Measurements from ENCODE around the gene ADCY9.
"Not testable (repeated sequence)": the region's sequence is repeated elsewhere in the genome, so short reads cannot be mapped to it uniquely, and the experiment has no call there.

ADCY9 gene

DNA sequence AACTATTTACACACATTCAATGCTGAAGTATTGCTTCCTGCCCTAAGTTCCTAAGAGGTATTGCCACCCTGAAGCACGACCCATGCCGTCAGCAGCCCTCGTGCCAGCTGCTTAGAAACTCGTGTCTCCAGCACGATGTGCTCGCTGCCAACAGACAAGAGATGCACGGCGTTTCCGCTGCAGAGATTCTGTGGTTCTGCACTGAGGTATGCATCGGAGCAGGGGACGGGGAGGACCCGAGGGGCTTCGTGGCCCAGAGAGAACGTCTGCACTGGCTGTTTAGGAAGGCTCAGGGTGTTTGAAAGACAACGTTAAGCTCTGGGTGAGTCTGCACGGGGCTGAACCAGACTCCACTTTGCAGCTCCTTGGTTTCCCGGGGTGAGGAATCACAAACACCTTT is 153.0 kb downstream of the ADCY9 start:
- peak in 3 of 10 donors; percentile 62 to 78 (median 68) for DNase-seq
- intact Hi-C loops (cut with DNase I), result no loop called here

DNA sequence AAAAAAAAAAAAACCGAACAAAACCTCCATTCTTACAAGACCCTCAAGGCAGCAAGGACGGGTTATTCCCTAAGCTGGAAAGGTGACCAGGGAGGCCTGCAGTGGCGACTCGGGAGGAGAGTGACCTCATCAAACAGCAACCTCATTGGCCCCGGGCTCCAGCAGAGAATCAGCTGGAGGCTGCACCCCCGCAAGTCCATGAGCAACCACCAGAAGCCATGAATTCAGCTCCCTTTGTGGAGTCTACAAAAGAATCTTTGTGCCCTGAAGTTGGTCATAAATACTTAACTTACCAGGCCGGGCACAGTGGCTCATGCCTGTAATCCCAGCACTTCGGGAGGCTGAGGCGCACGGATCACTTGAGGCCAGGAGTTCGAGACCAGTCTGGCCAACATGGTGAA is 154.8 kb downstream of the ADCY9 start:
- intact Hi-C loops (cut with DNase I), result no loop called here
- peak in 6 of 10 donors; percentile 22 to 88 (median 63) for DNase-seq

DNA sequence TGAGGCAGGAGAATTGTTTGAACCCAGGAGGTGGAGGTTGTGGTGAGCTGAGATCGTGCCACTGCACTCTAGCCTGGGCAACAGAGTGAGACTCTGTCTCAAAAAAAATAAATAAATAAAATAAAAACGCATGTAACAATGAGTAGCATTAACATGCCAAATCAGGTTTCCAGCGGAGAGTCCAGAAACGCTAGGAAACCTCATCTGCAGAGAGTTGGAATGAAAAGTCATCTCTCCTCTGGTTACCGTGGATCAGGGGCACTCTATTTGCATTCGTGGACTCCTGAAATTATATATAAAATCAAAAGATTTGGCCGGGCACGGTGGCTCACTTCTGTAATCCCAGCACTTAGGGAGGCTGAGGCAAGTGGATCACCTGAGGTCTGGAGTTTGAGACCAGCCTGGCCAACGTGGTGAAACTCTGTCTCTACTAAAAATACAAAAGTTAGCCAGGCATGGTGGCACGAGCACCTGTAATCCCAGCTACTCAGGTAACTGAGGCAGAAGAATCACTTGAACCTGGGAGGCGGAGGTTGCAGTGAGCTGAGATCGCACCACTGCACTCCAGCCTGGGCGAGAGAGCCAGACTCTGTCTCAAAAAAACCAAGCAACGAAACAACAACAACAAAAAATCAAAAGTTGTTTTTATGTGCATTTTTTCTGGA is 156.2 kb downstream of the ADCY9 start:
- intact Hi-C loops (cut with DNase I), result not testable (repeated sequence)
- DNase-seq, result peak in 3 of 10 donors; percentile 14 to 55 (median 16)

DNA sequence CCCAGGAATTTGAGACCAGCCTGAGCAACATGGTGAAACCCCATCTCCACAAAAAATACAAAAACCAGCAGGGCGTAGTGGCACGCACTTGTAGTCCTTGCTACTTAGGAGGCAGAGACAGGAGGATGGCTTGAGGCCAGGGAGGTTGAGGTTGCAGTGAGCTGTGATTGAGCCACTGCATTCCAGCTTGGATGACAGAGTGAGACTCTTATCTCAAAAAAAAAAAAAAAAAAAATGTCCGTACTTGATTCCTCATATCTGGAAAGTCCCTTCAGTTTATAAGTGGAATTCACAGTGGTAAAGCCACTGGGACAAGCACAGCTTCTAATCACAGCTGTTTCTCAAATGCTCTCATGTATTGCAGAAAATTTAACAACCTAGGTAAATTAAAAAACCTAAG is 157.1 kb downstream of the ADCY9 start:
- DNase-seq, result peak in 3 of 10 donors; percentile 7 to 54 (median 35)
- intact Hi-C loops (cut with DNase I), result no loop called here

DNA sequence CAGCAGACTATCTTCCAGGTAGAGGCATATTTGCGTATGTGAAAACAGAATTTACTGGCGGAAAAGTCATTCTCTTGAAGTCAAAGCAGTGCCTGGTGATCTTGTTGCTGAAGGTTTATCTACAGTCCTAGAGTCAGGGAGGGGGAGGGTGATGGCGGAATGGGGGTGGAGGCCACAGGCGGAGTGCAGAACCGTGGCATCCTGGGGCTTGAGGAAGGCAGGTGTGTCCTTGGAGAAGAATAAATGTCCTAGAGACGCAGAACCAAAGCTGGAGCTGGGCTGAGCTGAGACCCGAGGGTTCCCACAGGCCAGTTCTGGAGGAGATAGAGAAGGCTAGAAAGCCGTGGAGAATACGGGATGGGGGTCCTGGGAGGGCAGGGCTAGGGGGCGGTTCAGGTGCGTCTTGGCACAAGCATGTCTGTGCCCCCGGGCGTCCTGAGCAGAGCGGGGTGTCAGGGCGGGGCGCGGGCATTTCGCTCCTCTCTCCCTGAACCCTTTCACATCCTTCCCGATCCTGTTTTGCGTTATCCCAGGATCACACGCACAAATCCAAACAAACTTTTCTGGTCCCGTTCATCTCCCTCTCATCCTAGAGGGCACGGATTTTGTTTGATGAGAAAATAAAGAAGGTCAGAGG is 158.8 kb downstream of the ADCY9 start:
- intact Hi-C loops (cut with DNase I), result no loop called here
- peak in 3 of 10 donors; percentile 30 to 48 (median 45) for DNase-seq

DNA sequence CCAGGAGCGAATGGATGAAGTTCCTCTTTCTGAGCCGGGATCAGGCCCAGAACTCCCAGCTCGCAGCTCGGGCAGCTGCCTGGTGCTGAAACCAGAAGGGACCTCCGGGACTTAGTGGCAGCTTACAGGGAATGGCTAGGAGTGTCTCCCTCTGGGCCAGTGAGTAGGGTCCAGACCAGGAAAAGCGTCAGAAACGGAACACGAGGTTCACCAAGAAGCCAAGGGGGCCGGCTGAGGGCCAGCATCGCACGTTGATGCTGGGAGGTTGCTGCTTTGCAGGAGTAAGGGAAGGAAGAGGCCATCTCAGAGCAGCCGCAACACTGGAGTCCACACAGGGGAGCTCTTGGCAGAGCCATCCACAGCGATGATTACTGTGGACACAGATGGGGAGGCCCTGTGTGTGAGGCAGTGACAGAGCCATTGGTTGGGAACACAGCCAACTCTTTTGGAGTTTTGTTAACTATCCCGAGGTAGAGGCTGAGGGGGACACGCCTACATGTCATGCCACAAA is 161.8 kb downstream of the ADCY9 start:
- intact Hi-C loops (cut with DNase I), result no loop called here
- DNase-seq, result peak in 3 of 10 donors; percentile 19 to 41 (median 38)

DNA sequence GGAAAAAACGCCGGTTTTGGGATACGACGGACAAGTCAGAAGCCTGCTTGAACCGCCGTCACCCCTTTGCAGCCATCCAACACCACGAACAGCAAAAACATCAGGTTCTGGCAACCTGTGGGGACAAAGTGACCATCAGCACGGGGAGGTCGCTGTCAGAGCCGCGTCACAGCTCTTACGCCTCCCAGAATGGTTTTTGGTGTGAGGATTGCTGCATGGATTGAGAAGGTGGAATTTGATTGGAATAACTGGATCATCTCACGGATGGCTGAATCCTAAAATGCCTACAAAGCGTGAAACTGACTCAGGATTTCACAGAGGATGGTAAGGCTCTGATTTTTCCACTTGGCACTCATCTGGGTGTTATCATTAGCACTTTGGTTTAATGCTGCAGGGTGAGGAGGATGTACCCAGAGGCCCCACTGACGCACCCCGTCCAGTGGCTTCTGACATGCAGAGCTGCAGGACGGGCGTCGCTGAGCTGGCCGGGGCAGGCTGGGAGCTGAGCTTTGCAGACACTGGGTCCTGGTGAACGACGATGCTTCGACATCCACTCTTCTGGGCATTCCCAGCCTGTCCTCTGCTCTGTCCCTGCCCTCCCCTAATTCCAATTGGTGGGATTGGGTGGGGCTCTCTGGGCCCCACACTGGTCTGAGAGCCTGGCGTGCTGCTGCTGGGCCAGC is 162.4 kb downstream of the ADCY9 start:
- intact Hi-C loops (cut with DNase I), result no loop called here
- peak in 3 of 10 donors; percentile 47 to 72 (median 72) for DNase-seq

DNA sequence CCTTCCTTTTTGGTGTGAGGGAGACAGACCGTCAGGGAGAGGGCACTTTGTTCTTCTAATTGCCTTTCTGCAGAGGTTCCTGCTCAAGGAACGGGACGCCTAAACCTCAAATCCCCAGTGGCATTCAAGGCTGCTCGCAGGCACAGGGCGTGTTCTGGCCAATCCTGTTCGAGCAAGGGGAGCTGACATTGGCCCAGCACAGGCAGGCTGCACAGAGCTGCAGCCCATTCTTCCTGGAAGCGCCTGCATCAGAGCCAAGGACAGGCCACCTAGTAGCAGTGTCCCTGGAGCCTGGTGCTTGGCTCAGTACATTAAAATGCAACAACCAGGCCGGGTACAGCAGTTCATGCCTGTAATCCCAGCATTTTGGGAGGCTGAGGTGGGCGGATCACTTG is 163.5 kb downstream of the ADCY9 start:
- intact Hi-C loops (cut with DNase I), result no loop called here
- peak in 3 of 10 donors; percentile 54 to 87 (median 80) for DNase-seq

DNA sequence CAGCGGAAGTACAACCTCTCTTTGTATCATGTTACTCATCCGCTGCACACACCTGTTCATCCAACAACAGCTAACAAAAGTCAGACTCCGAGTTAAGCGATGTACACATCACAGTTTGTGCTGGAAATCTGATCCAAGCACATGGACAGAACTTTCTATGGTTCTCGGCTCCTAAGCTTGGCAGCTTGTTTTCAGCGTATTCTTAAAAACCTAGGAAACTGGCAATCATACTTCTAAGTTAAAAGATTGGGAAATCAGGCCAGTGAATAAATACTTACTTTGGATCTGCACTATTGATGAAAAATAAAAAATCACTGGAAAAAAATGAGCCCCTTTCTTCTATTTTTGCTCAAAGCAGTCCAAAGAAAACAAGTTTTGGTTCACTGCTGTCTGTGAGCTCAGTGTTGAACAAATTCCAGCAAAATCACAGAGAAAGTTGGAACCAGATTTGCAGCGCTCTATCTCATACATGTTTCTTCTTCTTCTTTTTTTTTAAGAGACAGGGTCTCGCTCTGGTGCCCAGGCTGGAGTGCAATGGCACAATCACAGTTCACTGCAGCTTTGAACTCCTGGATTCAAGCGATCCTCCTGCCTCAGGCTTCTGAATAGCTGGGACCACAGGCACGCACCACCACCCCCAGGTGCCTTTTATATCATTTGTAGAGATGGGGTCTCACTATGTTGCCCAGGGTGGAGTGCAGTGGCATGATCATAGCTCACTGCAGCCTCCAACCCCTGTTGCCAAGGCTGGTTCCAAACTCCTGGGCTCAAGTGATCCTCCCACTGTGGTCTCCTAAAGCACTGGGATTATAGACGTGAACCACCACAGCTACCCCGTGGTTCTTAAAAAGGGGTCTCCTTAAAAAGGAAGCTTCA is 164.1 kb downstream of the ADCY9 start:
- peak in 2 of 10 donors; percentile 9 to 19 for DNase-seq
- intact Hi-C loops (cut with DNase I), result no loop called here

DNA sequence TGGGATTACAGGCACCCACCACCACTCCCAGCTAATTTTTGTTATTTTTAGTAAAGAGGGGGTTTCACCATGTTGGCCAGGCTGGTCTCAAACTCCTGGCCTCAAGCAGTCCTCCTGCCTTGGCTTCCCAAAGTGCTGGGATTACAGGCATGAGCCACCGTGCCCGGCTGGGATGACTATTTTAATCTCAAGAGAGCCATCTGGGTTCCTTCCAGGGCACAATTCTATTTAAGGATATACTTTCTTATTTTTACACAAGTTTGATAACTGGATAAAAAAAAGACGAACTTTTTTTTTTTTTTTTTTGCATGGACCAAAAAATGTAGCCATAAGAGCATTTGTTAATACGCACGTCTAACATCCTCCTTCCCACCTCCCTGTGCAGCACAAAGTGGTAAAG is 164.9 kb downstream of the ADCY9 start:
- intact Hi-C loops (cut with DNase I), result not testable (repeated sequence)
- peak in 1 of 10 donors; percentile 19 for DNase-seq

DNA sequence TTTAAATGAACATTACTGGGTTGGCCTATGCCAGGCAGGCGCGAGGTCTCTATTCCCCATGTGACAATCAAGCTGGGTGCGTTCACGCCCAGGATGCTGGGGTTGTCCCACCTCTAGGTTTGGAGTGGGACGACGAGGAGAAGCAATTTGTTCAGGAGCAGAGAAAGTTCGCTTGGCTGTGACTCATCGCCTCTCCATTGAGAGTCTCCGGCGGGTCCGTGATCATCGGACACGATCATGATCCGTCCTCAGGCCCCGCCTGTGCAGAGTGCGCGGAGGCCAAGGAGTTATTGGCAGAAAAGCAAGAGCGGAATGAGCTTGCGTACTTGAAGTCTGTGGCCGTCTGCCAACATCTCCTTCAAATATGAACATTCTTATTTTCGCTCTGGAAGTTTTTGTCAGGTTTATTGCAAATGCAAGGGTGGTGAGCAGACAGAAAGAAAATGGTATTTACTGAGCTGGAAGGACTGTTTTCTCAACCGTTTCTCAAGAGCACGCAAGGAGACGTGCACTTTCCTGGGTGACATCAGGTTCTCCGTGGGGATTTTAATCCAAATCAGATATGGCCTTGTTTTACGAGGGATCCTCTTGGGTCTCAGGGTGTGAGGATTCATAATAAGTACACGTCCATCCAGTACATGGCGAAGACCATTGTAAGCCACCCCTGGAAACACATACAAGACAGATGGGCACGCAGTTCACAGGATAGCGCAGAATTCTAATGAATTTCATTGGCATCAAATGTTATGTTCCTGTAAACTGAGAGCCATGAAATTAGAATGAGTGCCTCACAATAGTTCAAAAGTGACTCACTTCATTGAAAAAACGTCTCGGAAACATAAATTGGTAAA is 165.7 kb downstream of the ADCY9 start:
- peak in 2 of 10 donors; percentile 74 to 80 for DNase-seq
- intact Hi-C loops (cut with DNase I), result no loop called here

DNA sequence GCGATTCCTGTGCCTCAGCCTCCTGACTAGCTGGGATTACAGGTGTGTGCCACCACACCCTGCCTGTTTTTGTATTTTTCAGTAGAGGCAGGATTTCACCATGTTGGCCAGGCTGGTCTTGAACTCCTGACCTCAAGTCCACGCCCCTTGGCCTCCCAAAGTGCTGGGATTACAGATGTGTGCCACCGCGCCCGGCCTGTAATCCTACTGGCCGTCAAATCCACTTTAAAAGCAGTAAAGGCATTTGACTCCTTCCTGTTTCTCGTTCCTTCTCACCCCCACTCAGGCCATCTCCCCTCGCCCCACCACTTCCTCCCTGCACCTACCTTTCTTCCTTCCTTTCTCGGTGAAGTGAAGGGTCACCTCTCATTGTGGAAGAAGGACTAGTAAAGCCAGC is 166.3 kb downstream of the ADCY9 start:
- intact Hi-C loops (cut with DNase I), result no loop called here
- DNase-seq, result peak in 2 of 10 donors; percentile 37 to 62

DNA sequence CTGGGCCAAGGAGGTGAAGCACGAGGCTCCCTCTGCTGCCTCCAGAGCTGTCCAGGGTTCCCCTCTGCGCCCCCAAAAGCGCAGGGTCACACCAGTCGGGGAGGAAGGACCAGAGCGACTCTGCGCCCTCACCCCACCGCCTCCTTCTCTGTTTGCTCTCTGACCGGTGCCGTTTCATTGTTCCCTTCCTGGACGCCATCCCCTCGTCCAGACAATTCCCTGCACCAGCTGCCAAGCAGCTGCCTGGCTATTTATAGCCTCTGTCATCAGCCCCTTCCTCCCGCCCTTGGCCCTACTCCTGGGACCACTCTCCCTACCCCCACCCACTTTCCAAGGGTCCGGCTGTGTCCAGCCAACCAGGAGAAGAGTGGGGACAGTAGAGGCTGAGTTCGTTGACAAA is 167.0 kb downstream of the ADCY9 start:
- intact Hi-C loops (cut with DNase I), result no loop called here
- DNase-seq, result peak in 2 of 10 donors; percentile 27 to 68

DNA sequence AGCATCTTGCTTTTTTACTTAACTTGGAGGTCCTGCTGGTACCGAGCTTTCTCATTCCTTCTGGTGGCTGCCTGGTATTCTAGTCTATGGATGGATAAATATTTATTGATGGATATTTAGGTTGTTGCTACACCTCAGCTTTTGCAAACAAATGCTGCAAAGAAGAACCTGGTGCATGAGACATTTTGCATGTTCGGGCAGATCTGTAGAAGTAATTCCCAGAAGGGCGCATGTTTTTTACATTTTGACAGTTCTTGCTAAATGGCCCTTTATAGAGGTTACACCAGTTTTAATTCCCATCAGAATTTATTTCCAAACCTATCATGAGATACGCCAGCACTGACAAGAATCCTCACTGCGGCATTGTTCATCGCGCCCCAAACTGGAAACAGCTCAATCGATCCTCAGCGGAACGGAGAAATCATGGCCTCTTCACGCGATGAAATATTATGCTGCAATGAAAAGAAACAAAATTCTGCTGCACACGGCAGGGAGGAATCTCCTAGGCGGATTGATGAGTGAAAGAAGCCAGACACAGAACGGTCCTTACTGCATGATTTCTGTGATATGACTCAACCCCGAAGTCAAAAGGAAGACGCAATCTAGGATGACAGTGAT is 167.8 kb downstream of the ADCY9 start:
- intact Hi-C loops (cut with DNase I), result no loop called here
- peak in 2 of 10 donors; percentile 40 to 52 for DNase-seq

DNA sequence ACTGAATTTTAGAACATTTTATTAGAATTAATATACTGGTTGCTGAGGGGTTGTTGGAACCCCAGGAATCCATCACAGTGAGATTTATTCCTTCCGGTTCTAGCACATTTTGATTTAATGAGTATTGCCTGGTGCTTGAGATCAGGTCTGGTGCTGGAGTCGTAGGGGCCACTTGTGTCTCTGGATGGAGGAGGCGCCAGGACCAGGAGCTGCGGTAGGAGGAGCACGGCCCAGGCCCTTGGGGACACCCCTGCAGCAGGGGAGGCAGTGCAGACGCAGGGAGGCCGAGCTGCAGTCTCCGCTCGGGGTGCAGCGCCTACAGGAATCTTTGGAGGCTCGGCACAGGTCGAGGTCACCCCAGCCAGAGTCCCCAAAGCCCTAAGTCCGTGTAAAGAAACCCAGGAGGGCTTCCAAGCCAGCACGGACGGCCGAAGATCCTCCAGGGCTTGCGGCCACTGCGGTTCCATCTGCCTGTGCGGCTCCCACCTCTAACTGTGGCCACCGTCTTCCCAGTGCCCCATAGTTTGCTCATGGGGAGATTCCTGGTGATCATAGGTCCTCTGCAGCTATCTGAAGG is 169.6 kb downstream of the ADCY9 start:
- intact Hi-C loops (cut with DNase I), result no loop called here
- DNase-seq, result peak in 2 of 10 donors; percentile 53 to 68

DNA sequence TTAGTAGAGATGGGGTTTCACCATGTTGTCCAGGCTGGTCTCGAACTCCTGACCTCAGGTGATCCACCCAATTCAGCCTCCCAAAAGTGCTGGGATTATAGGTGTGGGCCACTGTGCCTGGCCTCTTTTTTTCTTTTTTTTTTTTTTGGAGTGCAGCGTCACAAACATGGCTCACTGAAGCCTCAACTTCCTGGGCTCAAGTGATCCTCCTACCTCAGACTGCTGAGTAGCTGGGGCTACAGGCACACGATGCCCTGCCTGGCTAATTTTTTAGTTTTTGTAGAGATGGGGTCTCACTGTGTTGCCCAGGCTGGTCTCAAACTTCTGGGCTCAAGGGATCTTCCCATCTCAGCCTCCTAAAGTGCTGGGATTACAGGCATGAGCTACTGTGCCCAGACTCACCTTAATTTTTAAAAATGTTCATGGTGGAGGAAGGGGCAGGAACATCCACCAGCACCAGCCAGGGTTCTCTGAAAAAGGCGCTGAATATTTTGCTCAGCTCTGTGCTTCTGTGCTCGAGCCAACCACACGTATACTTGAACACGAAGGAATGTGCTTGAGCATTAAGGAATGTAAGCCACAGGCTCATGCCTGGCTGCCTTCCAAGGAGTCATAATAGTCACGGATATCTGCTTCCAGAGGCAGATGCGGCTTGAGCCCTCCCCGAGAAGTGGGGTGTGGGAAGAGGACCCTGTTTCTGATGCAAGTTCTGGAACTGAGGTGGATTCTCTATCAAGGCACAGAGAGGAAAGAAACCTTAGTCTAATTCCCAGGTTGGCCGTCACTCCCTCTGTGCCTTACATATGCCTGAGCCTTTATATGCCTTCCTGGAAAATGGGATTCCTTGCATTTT is 170.3 kb downstream of the ADCY9 start:
- peak in 2 of 10 donors; percentile 17 to 20 for DNase-seq
- intact Hi-C loops (cut with DNase I), result no loop called here

DNA sequence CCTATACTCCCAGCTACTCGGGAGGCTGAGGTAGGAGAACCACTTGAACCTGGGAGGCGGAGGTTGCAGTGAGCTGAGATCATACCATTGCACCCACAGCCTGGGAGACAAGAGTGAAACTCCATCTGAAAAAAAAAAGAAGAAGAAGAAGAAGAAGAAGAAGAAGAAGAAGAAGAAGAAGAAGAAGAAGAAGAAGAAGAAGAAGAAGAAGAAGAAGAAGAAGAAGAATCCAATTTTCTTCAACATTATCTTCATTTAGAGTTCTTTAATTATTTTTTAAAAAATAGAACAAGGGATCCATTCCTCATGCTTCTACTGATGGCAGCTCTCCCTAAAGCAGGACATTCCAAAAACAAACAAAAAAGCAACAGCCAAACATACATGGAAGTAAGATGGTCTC is 171.8 kb downstream of the ADCY9 start:
- intact Hi-C loops (cut with DNase I); DNase-seq: not testable (repeated sequence)

DNA sequence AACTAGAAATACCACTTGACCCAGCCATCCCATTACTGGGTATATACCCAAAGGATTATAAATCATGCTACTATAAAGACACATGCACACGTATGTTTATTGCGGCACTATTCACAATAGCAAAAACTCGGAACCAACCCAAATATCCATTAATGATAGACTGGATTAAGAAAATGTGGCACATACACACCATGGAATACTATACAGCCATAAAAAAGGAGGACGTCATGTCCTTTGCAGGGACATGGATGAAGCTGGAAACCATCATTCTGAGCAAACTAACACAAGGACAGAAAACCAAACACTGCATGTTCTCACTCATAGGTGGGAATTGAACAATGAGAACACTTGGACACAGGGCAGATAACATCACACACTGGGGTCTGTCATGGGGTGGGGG is 174.1 kb downstream of the ADCY9 start:
- DNase-seq; intact Hi-C loops (cut with DNase I): not testable (repeated sequence)
